Mesothelial cell of epicardium (in vitro differentiated cells): ENCODE results near the gene CDK6. TPM values are rescaled to one million over a fixed set of nuclear protein-coding genes. Genes with fewer than 3 reads are reported as not detected.

ENCODE experiments used
- DNase-seq, 2 experiments: peaks; one replicate each; pipeline ENCODE4 v3.0.0; 2021; ENCODE audit warnings: low spot score in 2 of 2; ENCODE audit not compliant: unreplicated experiment in 2 of 2
- H3K27ac Mint-ChIP-seq: 2 replicates; pipeline ENCODE4 v1.8.0; 2021; ENCODE audit warnings: mixed read lengths
- H3K27me3 Mint-ChIP-seq: 2 replicates; pipeline ENCODE4 v1.8.0; 2021; ENCODE audit warnings: low read depth, mixed read lengths
- H3K36me3 Mint-ChIP-seq: 2 replicates; pipeline ENCODE4 v1.8.0; 2021; ENCODE audit warnings: mixed read lengths
- H3K4me1 Mint-ChIP-seq: 2 replicates; pipeline ENCODE4 v1.8.0; 2021; ENCODE audit warnings: mixed read lengths
- H3K4me3 Mint-ChIP-seq: 2 replicates; pipeline ENCODE4 v1.8.0; 2021; ENCODE audit warnings: mild to moderate bottlenecking, moderate library complexity, mixed read lengths
- H3K9me3 Mint-ChIP-seq: 2 replicates; pipeline ENCODE4 v1.8.0; 2021; ENCODE audit warnings: mixed read lengths
- total RNA-seq: library from RNA; stranded (reverse); gene quantifications from 3 replicates; pipeline ENCODE4 v1.2.1, GENCODE V29; 2021
- TF ChIP-seq, protein P1 (sequence below): fragments of 200-600 bp; sonication (generic); IDR thresholded peaks from one replicate; pipeline ENCODE4 v1.5.0; 2021; ENCODE audit warnings: antibody characterized with exemption; ENCODE audit not compliant: unreplicated experiment

The CDK6 gene
- total RNA-seq, 1 donor from 2014 or later, result 138 TPM

- DNase-seq, result no peak
- Mint-ChIP-seq H3K4me1 (peaks cover 40% of the 10 kb centered on the region), H3K27ac (peak overlapping the region; percentile 67), H3K27me3 (no peaks in the 10 kb centered on the region), H3K9me3 (no peaks in the 10 kb centered on the region), H3K36me3 (peaks cover 2% of the 10 kb centered on the region), H3K4me3 (no peak overlapping the region)
- TF ChIP-seq, protein P1, sequence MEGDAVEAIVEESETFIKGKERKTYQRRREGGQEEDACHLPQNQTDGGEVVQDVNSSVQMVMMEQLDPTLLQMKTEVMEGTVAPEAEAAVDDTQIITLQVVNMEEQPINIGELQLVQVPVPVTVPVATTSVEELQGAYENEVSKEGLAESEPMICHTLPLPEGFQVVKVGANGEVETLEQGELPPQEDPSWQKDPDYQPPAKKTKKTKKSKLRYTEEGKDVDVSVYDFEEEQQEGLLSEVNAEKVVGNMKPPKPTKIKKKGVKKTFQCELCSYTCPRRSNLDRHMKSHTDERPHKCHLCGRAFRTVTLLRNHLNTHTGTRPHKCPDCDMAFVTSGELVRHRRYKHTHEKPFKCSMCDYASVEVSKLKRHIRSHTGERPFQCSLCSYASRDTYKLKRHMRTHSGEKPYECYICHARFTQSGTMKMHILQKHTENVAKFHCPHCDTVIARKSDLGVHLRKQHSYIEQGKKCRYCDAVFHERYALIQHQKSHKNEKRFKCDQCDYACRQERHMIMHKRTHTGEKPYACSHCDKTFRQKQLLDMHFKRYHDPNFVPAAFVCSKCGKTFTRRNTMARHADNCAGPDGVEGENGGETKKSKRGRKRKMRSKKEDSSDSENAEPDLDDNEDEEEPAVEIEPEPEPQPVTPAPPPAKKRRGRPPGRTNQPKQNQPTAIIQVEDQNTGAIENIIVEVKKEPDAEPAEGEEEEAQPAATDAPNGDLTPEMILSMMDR, result no peak
Measured at GRCh38 chr7:92653136-92653535, 183.2 kb downstream of the CDK6 start.

- Mint-ChIP-seq H3K36me3 (peaks cover 2% of the 10 kb centered on the region), H3K9me3 (no peaks in the 10 kb centered on the region), H3K27me3 (no peaks in the 10 kb centered on the region), H3K27ac (peak overlapping the region; percentile 67), H3K4me1 (peaks cover 40% of the 10 kb centered on the region), H3K4me3 (peak overlapping the region; percentile 18)
- no peak for DNase-seq
- TF ChIP-seq, protein P1, result no peak
Measured at GRCh38 chr7:92652536-92652935, 183.8 kb downstream of the CDK6 start.

DNA sequence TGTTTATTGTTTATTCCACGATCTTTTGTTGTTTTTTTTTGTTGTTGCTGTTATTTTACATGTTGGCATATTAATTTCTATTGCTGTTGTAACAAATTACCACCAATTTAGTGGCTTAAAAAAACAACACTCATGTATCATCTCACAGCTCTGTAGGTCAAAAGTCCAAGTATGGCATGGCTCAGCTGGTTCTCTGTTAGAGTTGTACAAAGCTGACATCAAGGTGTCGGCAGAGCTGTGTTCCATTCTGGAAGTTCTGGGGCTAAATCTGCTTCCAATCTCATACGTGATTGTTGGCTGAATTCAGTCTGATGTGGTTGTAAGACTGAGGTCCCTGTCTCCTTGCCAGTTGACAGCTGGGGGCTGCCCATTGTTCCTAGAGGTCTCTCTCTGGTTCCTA is 186.0 kb downstream of the CDK6 start:
- Mint-ChIP-seq H3K36me3 (peaks cover 1% of the 10 kb centered on the region), H3K27me3 (no peaks in the 10 kb centered on the region), H3K27ac (no peak overlapping the region)

GRCh38 chr7:92648067-92648466 is 188.3 kb downstream of the CDK6 start:
- Mint-ChIP-seq H3K4me3 (no peak overlapping the region), H3K4me1 (peaks cover 39% of the 10 kb centered on the region), H3K27ac (no peak overlapping the region), H3K36me3 (peaks cover 7% of the 10 kb centered on the region), H3K27me3 (no peaks in the 10 kb centered on the region), H3K9me3 (no peaks in the 10 kb centered on the region)
- DNase-seq, result no peak
- TF ChIP-seq, protein P1, result no peak

More for the DNA sequence above, 186.0 kb downstream of the CDK6 start:
- DNase-seq, result no peak
- Mint-ChIP-seq H3K4me1 (peaks cover 42% of the 10 kb centered on the region), H3K9me3 (no peaks in the 10 kb centered on the region), H3K4me3 (no peak overlapping the region)
- TF ChIP-seq, protein P1, result no peak

DNA sequence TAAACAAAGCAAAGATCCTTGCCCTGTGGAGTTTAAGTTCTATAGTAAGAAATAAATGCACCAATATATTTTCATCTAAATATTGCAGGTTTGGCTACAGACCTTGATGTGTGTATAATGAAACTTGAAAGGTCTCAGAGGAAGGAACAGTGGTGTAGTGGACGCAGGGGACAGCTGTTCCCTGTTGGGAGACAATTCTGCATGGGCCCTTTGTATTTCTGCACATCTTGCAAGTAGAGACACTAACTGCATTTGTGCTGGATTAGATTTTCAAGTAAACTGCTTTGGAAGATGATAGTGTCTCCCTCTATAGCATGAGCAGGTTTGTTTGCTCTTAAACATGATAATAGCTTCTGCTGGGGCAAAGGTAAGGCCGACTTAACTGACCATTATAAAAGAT is 188.7 kb downstream of the CDK6 start:
- Mint-ChIP-seq H3K4me1 (peaks cover 35% of the 10 kb centered on the region), H3K36me3 (peaks cover 8% of the 10 kb centered on the region), H3K9me3 (no peaks in the 10 kb centered on the region), H3K4me3 (no peak overlapping the region), H3K27me3 (no peaks in the 10 kb centered on the region), H3K27ac (no peak overlapping the region)
- no peak for DNase-seq
- TF ChIP-seq, protein P1, result no peak
